GM18520 (cell line): ENCODE data around the gene DCAF15.

Source experiments
- ATAC-seq: cut with Tn5 transposase; IDR thresholded peaks from one replicate; pipeline ENCODE4 v1.9.1; 2021; ENCODE audit not compliant: unreplicated experiment

Gene DCAF15

DNA sequence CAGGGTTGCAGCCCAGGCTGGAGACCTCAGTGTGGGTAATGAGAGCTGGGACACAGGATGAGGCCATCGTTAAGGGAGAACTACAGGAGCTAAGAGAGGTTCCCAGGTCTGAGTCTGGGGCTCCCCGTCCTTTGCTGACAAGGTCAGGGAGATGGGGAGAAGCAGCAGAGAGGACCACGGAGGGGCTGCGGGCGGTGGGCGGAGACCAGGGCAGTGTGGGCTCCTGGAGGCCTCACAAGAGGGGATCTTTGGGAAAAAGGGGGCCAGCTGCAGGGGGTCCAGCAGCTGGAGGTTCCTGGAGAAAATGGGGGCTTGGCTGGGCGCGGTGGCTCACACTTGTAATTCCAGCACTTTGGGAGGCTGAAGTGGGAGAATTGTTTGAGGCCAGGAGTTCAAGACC is 37.8 kb downstream of the DCAF15 start:
- ATAC-seq: no peak

DNA sequence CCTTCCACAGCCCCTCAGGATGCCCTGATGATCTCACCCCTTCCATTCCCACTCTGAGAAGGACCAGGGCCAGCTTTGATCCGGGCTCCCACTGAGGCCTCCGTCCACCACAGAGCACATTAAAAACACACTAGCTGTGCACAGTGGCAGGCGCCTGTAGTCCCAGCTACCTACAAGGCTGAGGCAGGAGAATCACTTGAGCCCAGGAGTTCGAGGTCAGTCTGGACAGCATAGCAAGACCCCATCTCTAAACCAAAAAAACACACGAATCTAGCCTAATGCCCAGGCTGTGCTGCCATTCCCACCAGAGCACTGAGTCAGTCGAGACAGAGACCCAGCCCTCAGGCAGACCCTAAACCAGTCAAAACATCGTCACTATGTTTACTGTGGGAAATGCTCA is 39.7 kb downstream of the DCAF15 start:
- ATAC-seq: no peak

DNA sequence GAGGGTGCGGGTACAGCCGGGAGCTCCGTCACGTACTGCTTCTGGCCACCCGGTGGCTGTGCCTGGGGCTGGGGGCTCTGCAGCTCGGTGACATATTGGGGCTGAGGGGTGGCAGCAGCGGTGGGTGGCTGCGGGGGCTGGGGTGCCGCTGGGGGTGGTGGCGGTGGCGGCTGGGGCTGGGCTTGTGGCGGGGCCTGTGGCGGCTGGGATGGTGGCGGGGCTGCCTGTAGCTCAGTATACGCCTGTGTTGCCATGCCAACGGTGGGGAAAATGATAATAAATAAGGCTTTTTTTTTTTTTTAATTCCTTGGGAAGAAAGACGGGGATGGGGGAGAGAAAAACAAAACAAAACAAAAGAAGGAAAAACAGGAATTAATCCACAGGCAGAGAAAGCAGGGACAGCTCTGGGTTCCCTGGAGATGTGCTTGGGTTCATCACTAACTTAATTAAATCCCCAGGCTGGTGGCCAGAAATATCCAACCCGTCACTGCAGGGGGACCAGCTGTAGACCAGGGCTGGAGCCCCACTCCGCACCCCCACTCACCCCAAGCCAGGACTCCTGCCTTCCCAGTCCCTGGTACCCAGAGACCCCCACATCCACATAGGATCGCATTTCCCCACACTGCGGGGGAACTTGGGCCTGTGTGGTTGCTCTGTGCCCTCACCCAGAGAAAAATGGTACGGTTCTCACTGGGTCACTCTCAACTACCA is 41.4 kb downstream of the DCAF15 start:
- ATAC-seq: no peak

DNA sequence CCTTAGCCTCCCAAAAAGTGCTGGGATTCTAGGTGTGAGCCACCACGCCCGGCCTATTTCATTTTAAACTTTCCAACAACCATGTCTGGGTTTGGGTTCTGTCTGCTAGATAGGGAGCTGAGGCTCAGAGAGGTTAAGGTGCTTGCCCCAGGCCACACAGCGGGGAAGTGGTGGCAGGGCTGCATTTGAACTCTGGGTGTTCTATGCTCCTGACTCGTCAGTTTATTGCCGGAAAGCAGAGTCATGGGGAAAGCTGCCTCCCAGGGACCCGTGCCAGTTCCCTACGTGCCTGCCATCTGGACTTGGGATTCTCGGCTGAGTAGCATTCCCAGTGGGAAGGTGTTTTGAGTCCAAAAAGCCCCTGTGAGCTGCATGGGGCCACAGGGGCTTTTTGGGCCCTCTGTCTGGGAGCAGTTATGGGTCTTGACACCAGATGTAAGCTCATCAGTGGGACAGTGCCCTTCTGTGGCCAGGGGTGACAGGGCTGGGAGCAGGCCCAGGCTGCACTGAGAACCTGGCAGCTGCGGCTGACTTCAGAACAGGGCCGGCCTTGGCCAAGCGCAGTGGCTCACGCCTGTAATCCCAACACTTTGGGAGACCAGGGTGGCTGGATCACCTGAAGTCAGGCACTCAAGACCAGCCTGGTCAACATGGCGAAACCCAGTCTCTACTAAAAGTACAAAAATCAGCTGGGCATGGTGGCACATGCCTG is 42.9 kb downstream of the DCAF15 start:
- ATAC-seq: no peak

DNA sequence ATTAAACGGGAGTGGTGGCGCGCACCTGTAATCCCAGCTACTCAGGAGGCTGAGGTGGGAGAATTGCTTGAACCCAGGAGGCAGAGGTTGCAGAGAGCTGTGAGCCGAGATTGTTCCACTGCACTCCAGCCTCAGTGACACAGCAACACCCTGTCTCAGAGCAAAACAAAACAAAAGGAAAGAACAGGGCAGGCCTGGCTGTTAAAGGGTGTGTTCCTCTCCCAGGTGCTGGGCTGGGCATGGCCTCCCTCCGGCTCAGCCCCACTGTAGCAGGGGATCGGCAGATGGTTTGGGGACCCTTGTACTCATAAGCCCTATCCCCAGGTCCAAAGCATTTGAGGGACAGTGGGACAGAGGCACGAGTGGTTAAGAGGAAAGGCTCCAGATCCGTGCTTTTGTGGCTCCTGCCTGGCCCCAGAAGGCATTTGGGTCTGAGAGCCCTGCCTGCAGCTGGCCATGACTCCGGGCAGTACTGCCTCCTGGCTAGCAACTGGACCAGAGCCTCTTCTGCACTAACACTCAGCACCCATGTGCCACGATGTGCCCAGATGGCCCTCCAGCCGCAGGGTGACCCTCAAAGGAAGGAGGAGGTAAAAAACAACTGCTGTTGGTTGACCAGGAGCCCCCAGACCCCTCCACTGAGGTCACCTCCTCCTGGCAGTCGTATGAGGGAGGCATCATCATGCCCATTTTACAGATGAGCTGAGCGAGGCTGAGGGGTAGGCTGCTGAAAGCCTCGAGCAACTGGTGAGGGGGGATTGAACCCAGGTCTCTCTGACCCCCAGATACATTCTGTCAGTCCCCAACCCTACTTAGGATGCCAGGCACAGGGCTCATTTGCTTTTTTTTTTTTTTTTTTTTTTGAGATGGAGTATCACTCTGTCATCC is 43.8 kb downstream of the DCAF15 start:
- no peak for ATAC-seq

DNA sequence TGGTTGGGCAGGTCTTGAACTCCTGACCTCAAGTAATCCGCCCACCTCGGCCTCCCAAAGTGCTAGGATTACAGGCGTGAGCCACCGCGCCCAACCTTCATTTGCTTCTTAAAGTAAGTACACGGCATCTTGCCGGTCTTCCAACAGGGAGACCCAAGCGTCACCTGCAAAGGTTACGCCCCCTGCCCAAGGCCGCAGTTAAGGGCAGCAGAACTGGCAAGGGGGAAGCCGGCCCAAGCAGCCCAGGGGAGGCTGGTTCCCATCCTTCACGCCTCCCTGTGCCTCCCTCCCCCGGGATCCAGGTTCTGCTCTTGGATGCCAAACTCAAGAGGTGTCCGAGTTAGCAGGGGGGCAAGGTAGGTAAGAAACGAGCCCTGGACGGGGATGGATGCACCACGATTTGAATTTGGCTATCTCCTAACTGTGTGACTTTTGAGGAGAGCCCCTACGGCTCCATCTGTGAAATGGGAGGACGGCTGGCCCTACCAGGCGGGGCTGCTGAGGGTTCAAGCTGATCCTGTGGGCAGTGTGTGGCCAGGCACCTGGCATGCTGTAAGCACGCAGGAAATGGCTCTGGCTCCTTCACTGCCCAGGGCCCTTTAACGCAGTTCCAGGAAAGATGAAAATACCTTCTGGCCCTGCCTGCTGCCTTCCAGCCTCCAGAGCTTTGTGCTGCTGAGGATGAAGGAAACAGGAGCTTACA is 44.8 kb downstream of the DCAF15 start:
- no peak for ATAC-seq

DNA sequence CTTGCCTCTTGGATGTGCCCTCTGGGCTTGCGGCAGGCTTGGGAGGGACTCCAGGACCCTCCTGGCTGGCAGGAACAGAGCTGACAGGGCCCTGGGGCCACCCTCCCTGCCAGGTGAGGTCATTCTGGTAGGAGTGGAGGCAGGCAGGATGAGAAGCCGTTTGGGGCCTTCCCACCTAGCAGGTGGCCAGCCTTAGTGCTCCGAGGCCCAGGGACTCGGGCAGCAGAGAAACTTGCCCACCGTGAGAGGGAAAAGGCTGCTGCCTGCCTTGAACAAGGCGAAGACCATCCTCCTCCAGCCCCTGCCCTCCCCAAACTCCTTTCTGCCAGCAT is 45.3 kb downstream of the DCAF15 start:
- no peak for ATAC-seq

DNA sequence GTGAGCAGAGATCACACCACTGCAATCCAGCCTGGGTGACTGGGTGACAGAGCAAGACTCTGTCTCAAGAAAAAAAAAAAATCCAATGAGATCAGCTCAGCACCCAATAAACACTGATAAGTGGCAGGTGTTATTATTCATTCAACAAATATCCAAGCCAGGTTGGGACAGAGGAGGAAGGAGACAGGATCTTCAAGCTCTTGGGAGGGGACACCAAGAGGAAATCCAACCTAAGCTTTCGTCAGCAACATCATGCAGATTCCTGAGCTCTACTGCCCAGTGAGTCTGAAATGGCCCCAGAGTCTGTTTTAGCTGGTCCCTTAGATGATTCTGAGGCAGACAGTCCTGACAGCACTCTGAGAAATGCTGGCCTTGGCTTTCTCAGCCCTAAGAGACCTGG is 46.1 kb downstream of the DCAF15 start:
- no peak for ATAC-seq

DNA sequence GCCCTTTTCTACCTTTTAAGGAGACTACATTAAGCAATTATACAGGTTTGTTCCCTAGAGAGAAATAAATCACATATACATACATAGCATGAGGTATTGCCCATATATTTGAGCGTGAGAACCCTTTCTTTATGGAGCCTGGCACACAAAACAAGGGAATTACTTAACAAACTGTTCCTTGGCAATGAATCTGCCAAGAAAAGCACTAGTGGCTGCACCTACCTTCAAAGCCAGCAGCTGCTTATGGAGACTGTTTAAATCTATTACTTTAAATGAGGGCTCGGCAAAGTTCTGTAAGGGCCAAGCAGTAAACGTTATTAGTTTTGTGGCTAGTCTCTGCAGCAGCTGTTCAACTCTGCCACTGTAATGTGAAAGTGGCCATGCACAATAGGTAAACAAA is 46.8 kb downstream of the DCAF15 start:
- no peak for ATAC-seq

DNA sequence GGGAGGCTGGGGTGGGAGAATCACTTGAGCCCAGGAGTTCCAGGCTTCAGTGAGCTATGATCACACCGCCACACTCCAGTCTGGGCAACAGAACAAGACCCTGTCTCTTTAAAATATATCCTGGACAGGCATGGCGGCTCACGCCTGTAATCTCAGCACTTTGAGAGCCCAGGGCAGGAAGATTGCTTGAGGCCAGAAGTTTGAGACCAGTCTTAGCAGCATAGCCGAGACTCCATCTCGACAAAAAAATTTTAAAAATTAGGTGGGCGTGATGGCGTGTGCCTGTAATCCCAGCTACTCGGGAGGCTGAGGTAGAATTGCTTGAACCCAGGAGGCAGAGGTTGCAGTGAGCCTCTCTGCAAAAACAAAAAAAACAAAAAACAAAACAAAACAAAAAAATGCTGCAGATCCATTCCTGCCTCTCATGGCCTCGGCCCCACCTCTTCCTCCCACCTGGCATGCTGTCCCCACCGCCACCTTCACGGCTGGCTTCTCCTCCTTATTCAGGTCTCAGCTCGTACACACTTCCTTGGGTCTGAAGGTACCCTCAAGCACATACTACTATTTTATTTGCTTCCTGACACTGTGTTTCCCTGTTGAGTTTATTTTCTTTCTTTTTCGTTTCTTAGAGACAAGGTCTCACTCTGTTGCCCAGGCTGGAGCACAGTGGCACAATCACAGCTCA is 48.5 kb downstream of the DCAF15 start:
- no peak for ATAC-seq

DNA sequence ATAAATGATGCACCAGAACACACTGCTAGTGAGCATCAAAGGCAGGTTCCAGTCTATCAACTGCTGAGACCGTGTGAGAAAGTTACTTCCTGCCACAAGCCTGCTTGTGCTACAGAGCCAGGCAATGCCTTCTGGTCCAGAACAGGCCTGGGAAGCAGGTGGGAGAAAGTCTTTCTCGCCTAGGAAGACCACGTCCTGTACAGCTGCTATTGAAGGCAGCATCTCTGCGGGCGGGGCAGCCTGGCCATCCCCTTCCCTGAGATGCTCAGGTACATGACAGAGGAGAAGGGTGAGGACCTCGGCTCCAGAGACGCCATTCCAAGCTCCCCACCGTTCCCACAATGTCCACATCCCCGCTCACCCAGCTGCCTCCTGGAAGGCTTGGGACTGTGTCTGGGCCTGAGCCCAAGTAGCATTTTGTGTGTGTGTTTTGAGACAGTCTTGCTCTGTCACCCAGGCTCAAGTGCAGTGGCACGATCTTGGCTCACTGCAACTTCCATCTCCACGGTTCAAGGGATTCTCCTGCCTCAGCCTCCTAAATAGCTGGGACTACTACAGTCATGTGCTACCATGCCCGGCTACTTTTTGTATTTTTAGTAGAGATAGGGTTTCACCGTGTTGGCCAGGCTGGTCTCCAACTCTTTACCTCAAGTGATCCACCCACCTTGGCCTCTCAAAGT is 50.4 kb downstream of the DCAF15 start:
- no peak for ATAC-seq

DNA sequence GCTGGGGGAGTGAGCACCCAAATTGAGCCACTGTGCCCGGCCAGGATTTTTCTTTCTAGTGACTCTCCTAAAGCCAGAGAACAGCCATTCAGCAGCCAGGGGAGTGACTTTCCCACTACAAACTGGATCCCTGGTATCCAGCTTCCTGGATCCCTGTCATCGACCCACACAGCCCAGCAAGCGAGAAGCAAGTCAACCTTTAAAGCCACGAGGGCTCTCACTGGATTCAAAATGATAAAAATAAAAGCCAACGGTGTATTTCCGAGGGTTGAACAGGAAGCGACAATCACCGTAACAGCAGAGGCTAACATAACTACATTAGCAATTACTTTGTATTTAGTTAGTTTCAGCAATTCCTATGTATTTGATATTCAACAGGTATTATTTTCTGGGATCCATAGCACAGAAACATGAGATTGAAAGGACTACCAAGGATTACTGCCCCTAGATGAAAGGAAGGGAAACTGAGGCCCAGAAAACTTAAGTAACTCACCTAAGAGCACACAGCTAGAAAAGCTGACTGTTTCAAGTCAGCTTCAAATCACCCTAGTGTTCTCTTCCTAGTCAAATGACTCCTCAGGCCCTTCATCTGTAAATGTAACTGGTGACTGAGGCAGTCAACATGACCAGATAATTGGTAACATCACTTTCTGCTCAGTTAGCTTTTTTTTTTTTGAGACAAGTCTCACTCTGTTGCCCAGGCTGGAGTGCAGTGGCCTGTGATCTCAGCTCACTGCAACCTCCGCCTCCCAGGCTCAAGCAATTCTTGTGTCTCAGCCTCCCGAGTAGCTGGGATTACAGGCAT is 51.1 kb downstream of the DCAF15 start:
- ATAC-seq: no peak

DNA sequence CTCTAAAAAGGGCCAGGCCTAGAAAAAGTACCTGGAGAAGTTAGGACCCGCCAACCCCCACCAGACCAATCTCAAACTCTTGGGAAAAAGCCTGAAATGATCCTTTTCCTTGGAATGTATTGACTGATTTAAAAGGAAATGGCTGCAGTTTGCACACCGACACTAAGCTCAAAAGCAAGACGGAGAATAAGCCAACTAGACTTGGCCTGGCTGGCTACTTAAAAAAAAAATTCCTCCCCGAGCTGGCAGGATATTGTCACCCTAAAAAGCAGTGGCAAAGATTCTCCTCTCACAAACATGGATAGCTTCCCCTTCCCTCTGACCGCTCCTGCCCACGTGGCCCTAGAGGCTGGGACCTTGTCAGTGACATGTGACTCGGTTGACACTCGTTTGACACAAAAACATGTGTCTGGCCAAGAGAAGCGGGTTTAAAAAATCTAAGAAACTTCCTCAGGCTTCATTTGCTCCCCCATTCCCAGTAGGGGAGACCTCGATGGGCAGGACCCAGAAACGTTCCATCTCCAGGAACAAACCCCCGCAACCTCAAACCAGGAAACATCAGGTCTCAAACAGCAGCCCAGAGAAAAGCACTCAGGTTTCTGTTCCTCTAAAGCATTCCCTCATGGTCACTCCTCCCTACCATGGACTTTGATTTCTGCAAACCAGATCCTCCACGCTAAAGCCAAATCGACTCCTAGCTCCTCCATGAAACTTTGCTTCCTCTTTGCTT is 52.5 kb downstream of the DCAF15 start:
- ATAC-seq: no peak

DNA sequence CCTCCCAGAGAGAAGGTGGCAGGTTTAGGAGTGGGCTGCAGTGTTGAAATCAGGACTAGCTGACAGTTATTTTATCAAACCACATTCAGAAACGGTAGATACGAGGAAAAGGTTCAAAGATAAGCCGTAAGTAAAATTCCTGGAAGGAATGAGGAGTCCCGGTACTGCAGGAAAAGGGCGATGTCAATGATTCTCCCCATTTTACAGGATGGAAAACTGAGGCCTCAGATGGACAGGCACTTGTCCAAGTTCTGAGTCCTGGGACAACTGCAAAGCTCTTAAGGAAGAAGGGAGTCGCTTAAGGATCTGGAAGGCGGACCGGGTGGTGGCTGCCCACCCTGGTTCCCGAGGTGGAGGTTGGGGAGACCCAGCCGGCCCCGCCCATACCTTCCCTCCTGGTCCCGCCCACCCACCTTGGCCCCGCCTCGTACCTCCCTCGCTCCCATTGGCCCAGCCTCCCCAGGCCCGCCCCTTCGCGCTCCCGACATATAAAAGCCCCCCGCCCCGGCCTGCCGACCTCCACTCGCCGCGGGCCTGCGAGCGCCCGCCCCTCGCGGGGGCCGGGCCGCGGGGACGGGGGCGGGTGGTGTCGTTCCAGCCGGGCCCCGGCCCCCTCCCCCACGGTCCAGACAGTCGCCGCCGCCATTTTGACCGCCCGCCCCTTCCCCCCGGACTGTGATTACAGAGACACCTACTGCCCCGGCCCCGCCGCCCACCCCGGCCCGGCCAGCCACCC is 53.2 kb downstream of the DCAF15 start:
- no peak for ATAC-seq

DNA sequence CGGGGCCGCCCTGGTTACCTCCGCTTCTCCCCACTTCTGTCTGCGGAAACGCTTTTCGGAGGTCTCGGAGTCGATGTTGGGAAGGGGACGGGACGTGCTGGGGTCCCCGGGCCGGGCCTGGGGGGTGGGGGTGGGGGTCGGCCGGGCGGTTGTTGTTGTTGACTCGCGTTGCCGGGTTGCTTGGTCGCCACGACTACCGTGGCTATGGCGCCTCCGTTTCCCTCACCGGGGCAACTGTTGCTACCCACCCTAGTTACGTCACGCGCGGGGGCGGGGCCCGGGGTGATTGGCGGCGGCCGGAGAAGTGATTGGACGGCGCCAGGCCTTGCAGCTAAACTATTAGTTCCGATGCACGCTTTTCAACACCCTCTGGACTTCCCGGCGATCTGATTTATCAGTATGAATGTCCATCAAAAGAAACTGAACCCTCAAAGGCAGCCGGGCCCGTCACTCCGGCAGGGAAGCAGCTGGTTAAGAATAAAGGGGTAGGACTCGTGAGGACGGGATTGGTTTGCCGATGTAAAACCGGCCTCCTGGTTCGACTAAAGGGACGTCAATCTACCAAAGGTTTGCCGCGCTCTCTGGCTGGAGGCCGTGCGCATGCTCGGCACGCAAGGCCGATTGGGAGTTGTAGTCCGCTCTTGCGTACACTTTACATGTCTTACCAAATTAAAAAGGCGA is 53.9 kb downstream of the DCAF15 start, which contains the start of gene RFX1:
RFX1 (minus strand) TSS at position 236 of the 681 bp plus-strand sequence. CDS start 12,477 bp downstream, outside the sequence.
- peak; percentile 75 for ATAC-seq

DNA sequence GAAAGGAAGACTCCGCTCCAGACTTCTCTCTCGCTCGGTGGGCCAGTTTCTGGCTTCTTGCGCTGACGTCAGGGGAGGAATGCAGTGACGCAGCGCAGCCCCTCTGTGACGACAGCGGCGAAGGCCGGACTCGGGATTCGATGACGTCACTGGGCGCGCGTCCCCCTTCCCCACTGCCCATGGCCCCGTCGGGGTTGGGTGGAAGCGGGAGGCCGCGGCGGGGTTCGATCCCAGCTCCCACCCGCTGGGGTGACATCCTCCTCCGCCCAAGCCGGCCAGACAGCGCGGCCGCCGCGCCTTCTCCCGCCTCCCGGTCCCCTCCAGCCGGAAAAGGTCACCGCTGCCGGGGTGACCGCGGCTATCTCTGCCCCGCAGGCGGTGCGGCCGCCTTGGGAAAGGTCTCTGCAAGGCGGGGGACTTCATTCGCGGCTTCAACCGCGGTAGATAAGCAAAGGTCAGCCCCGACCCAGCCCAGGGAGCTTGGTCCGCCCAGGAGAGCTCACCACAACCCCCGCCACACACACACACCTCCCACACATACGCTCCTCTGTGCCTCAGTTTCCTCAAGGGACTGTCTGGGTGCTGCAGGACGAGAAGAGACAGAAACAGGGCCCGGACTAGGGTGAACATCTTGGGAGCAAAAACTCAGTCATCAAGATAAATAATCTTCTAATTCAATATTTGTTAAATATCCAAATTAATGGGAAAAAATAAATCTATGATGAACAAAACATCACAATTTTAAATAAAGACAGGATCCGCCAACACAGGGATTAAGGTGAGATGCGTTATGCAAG is 54.7 kb downstream of the DCAF15 start:
- peak; percentile 22 for ATAC-seq
